ENCODE results near the gene EPHA1. TPM values are rescaled to one million over a fixed set of nuclear protein-coding genes. Genes with fewer than 3 reads are reported as not detected.

The EPHA1 gene
- total and polyA plus RNA-seq, 2 donors (not counting 1 experiment from before 2014, with no cell fraction given), result 0.39 to 0.49 TPM

- Histone ChIP-seq H3K79me2 (ENCODE audit: control insufficient read depth, insufficient read depth, low read length) (no peaks in the 10 kb centered on the region), H4K20me1 (ENCODE audit: control insufficient read depth, insufficient read depth, low read length, poor library complexity, severe bottlenecking) (no peaks in the 10 kb centered on the region), H2AFZ (ENCODE audit: insufficient read depth, low read depth, low read length, poor library complexity, severe bottlenecking) (no peak overlapping the region), H3K9ac (ENCODE audit: low read length) (no peak overlapping the region), H3K27ac (ENCODE audit: low read length in 2 of 2) (no peak overlapping the region), H3K9me3 (ENCODE audit: control extremely low read depth in 1 of 3, control insufficient read depth in 2 of 3, insufficient read depth in 1 of 3, low read length in 2 of 3) (no peaks in the 10 kb centered on the region), H3K4me1 (ENCODE audit: control insufficient read depth in 2 of 2, insufficient read depth in 2 of 2, low read length in 2 of 2) (no peaks in the 10 kb centered on the region), H3K4me2 (replicated peaks; ENCODE audit: low read depth, low read length, poor library complexity, severe bottlenecking) (no peak overlapping the region), H3K4me3 (ENCODE audit: control extremely low read depth in 1 of 5, extremely low read depth in 1 of 5, insufficient read depth in 1 of 5, low read depth in 2 of 5, low read length in 4 of 5) (no peak overlapping the region), H3K27me3 (replicated peaks in 1 of 4; ENCODE audit: control extremely low read depth in 1 of 4, control insufficient read depth in 3 of 4, insufficient read depth in 4 of 4, low read length in 3 of 4) (no peaks in the 10 kb centered on the region), H3K36me3 (replicated peaks in 1 of 2; ENCODE audit: control extremely low read depth in 1 of 2, control insufficient read depth in 1 of 2, extremely low read depth in 1 of 2, insufficient read depth in 2 of 2, low read length in 1 of 2) (no peaks in the 10 kb centered on the region)
- DNase-seq, result no peak
- TF ChIP-seq EZH2 (IDR thresholded peaks at IDR 0.05; ENCODE audit: borderline replicate concordance, insufficient read depth, low read depth, low read length, poor library complexity, severe bottlenecking) (no peak), CTCF (IDR thresholded peaks at IDR 0.05) (no peak)
- no peak overlapping the region for H3K27ac Mint-ChIP-seq
- WGBS (ENCODE audit: insufficient coverage), result no CpG with 5 or more reads among the region's 2 CpGs
- no peak overlapping the region for H3K4me3 Mint-ChIP-seq
- H3K9me3 Mint-ChIP-seq (ENCODE audit: insufficient read depth), result no peaks in the 10 kb centered on the region
- intact Hi-C loops (cut with micrococcal nuclease), result no loop called here
- ChIA-PET CTCF (no interaction called here), POLR2A (no interaction called here)
- H3K27me3 Mint-ChIP-seq, result peaks cover 22% of the 10 kb centered on the region
- H3K4me1 Mint-ChIP-seq, result no peaks in the 10 kb centered on the region
- ATAC-seq (ENCODE audit: low read depth), result no peak
These were observed 46.8 kb upstream of the EPHA1 start for GRCh38 chr7:143455491-143455890.

GRCh38 chr7:143454091-143454680 is 45.5 kb upstream of the EPHA1 start:
- H3K9me3 ChIP-seq (ENCODE audit: control extremely low read depth in 1 of 3, control insufficient read depth in 2 of 3, insufficient read depth in 1 of 3, low read length in 2 of 3), result no peaks in the 10 kb centered on the region
- Mint-ChIP-seq H3K27me3 (peaks cover 22% of the 10 kb centered on the region), H3K4me3 (no peak overlapping the region), H3K27ac (no peak overlapping the region), H3K4me1 (no peaks in the 10 kb centered on the region), H3K9me3 (ENCODE audit: insufficient read depth) (no peaks in the 10 kb centered on the region)
- ChIA-PET CTCF (interaction anchor here (0.8 kb wide), 1 partner anchor 38 kb away, joined by 3 read pairs; no protein-coding TSS in a partner anchor), POLR2A (no interaction called here)
- no peaks in the 10 kb centered on the region for H3K36me3 ChIP-seq (replicated peaks in 1 of 2; ENCODE audit: control extremely low read depth in 1 of 2, control insufficient read depth in 1 of 2, extremely low read depth in 1 of 2, insufficient read depth in 2 of 2, low read length in 1 of 2)
- DNase-seq, result no peak
- no peak for ATAC-seq (ENCODE audit: low read depth)
- H3K4me3 ChIP-seq (ENCODE audit: control extremely low read depth in 1 of 5, extremely low read depth in 1 of 5, insufficient read depth in 1 of 5, low read depth in 2 of 5, low read length in 4 of 5), result no peak overlapping the region
- no peaks in the 10 kb centered on the region for H3K79me2 ChIP-seq (ENCODE audit: control insufficient read depth, insufficient read depth, low read length)
- no peak overlapping the region for H3K27ac ChIP-seq (ENCODE audit: low read length in 2 of 2)
- H3K27me3 ChIP-seq (replicated peaks in 1 of 4; ENCODE audit: control extremely low read depth in 1 of 4, control insufficient read depth in 3 of 4, insufficient read depth in 4 of 4, low read length in 3 of 4), result no peaks in the 10 kb centered on the region
- 100% methylated on average over 1 of the region's 1 CpG for WGBS (ENCODE audit: insufficient coverage)
- no peaks in the 10 kb centered on the region for H4K20me1 ChIP-seq (ENCODE audit: control insufficient read depth, insufficient read depth, low read length, poor library complexity, severe bottlenecking)
- H2AFZ ChIP-seq (ENCODE audit: insufficient read depth, low read depth, low read length, poor library complexity, severe bottlenecking), result no peak overlapping the region
- no peak overlapping the region for H3K4me2 ChIP-seq (replicated peaks; ENCODE audit: low read depth, low read length, poor library complexity, severe bottlenecking)
- intact Hi-C loops (cut with micrococcal nuclease), result no loop called here
- no peaks in the 10 kb centered on the region for H3K4me1 ChIP-seq (ENCODE audit: control insufficient read depth in 2 of 2, insufficient read depth in 2 of 2, low read length in 2 of 2)
- no peak overlapping the region for H3K9ac ChIP-seq (ENCODE audit: low read length)
- TF ChIP-seq EZH2 (IDR thresholded peaks at IDR 0.05; ENCODE audit: borderline replicate concordance, insufficient read depth, low read depth, low read length, poor library complexity, severe bottlenecking), result no peak
- TF ChIP-seq CTCF (IDR thresholded peaks at IDR 0.05), result no peak
